C4-2B (cell line): ENCODE measurements around the gene ADGRV1.

Experiments used
- ZFX ChIP-seq: fragments of 450-650 bp; IDR thresholded peaks from 2 replicates; pipeline ENCODE4 v1.6.1; 2017
- TF ChIP-seq, protein P1 (sequence below): fragments of 450-650 bp; conservative IDR thresholded peaks from 2 replicates; pipeline ENCODE4 v1.5.1; 2017; ENCODE audit warnings: mild to moderate bottlenecking

DNA sequence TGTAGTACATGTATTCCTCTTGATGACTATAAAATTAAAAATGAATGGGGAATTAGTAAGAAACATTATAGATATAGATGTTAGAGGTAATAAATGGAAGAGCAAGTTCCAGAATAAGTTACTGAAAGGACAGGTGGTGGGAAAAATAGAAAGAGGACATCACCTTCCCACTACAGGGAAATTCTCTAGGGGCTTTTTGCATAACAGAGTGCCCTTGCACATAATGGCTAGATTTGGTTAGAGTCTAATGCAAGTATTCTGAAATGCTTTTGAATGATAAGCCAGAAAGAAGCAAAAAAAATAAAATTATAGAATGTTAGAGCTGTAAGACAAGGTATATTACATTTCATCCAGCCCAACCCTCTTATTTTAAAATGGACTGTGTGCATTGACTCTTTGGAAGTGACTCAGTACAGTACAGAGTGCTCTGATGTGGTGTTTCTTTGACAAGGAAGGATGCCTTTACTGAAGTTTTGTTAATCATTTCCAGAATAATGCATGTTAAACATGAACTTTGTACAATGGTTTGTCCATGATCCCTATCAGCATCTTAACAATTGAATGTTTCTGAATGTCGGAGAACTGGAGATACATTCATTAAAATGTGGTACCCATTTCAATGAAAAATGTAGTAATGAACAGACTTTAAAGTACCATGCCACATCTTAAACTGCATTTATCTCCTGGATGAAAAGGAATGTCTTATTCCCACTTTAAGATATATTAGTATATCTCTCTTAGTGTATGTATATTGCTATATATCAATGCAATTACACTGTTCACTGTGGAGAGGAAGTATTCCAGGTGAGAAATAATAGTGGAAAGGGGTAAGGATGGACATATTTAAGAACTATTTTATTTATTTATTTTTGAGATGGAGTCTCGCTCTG, 391.1 kb downstream of the ADGRV1 start:
- TF ChIP-seq, protein P1, sequence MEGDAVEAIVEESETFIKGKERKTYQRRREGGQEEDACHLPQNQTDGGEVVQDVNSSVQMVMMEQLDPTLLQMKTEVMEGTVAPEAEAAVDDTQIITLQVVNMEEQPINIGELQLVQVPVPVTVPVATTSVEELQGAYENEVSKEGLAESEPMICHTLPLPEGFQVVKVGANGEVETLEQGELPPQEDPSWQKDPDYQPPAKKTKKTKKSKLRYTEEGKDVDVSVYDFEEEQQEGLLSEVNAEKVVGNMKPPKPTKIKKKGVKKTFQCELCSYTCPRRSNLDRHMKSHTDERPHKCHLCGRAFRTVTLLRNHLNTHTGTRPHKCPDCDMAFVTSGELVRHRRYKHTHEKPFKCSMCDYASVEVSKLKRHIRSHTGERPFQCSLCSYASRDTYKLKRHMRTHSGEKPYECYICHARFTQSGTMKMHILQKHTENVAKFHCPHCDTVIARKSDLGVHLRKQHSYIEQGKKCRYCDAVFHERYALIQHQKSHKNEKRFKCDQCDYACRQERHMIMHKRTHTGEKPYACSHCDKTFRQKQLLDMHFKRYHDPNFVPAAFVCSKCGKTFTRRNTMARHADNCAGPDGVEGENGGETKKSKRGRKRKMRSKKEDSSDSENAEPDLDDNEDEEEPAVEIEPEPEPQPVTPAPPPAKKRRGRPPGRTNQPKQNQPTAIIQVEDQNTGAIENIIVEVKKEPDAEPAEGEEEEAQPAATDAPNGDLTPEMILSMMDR = no peak
- TF ChIP-seq ZFX = no peak
